ENCODE measurements around the gene FOCAD.
"Not testable (repeated sequence)": the region's sequence is repeated elsewhere in the genome, so short reads cannot be mapped to it uniquely, and the experiment has no call there.

FOCAD gene

GRCh38 chr9:20974191-20974938, 290.3 kb downstream of the FOCAD start:
- H3K4me3 ChIP-seq (ENCODE audit: low read length); H3K9ac ChIP-seq (ENCODE audit: low read length); H3K36me3 ChIP-seq (ENCODE audit: control insufficient read depth, insufficient read depth, low read length); H3K27me3 ChIP-seq (ENCODE audit: control insufficient read depth, insufficient read depth, low read length); H3K4me1 ChIP-seq (ENCODE audit: control insufficient read depth, insufficient read depth, low read length); H3K9me3 ChIP-seq (ENCODE audit: control insufficient read depth, low read length): not testable (repeated sequence)

- H3K9ac ChIP-seq (ENCODE audit: low read length), result no peak overlapping the region
- H3K4me1 ChIP-seq (ENCODE audit: control insufficient read depth, insufficient read depth, low read length), result peaks cover 7% of the 10 kb centered on the region
- H3K36me3 ChIP-seq (ENCODE audit: control insufficient read depth, insufficient read depth, low read length), result no peaks in the 10 kb centered on the region
- H3K4me3 ChIP-seq (ENCODE audit: low read length), result no peak overlapping the region
- no peaks in the 10 kb centered on the region for H3K27me3 ChIP-seq (ENCODE audit: control insufficient read depth, insufficient read depth, low read length)
- H3K9me3 ChIP-seq (ENCODE audit: control insufficient read depth, low read length), result no peaks in the 10 kb centered on the region
Measured at GRCh38 chr9:20978249-20978648, 294.2 kb downstream of the FOCAD start.

GRCh38 chr9:20980832-20981455, 296.9 kb downstream of the FOCAD start:
- Histone ChIP-seq H3K4me1 (ENCODE audit: control insufficient read depth, insufficient read depth, low read length) (peaks cover 7% of the 10 kb centered on the region), H3K9me3 (ENCODE audit: control insufficient read depth, low read length) (no peaks in the 10 kb centered on the region), H3K36me3 (ENCODE audit: control insufficient read depth, insufficient read depth, low read length) (no peaks in the 10 kb centered on the region), H3K27me3 (ENCODE audit: control insufficient read depth, insufficient read depth, low read length) (no peaks in the 10 kb centered on the region), H3K9ac (ENCODE audit: low read length) (no peak overlapping the region), H3K4me3 (ENCODE audit: low read length) (no peak overlapping the region)

GRCh38 chr9:20981486-20981885, 297.4 kb downstream of the FOCAD start:
- Histone ChIP-seq H3K27me3 (ENCODE audit: control insufficient read depth, insufficient read depth, low read length) (no peaks in the 10 kb centered on the region), H3K4me3 (ENCODE audit: low read length) (no peak overlapping the region), H3K36me3 (ENCODE audit: control insufficient read depth, insufficient read depth, low read length) (no peaks in the 10 kb centered on the region), H3K4me1 (ENCODE audit: control insufficient read depth, insufficient read depth, low read length) (peaks cover 7% of the 10 kb centered on the region), H3K9me3 (ENCODE audit: control insufficient read depth, low read length) (no peaks in the 10 kb centered on the region), H3K9ac (ENCODE audit: low read length) (no peak overlapping the region)

- H3K27me3 ChIP-seq (ENCODE audit: control insufficient read depth, insufficient read depth, low read length), result no peaks in the 10 kb centered on the region
- no peaks in the 10 kb centered on the region for H3K9me3 ChIP-seq (ENCODE audit: control insufficient read depth, low read length)
- H3K36me3 ChIP-seq (ENCODE audit: control insufficient read depth, insufficient read depth, low read length), result no peaks in the 10 kb centered on the region
- H3K4me3 ChIP-seq (ENCODE audit: low read length), result no peak overlapping the region
- H3K9ac ChIP-seq (ENCODE audit: low read length), result no peak overlapping the region
- H3K4me1 ChIP-seq (ENCODE audit: control insufficient read depth, insufficient read depth, low read length), result peaks cover 7% of the 10 kb centered on the region
Measured at GRCh38 chr9:20984506-20984905, 300.4 kb downstream of the FOCAD start.

GRCh38 chr9:20985851-20986600, 302.0 kb downstream of the FOCAD start:
- no peak overlapping the region for H3K4me3 ChIP-seq (ENCODE audit: low read length)
- no peak overlapping the region for H3K9ac ChIP-seq (ENCODE audit: low read length)
- peaks cover 5% of the 10 kb centered on the region for H3K36me3 ChIP-seq (ENCODE audit: control insufficient read depth, insufficient read depth, low read length)
- no peaks in the 10 kb centered on the region for H3K27me3 ChIP-seq (ENCODE audit: control insufficient read depth, insufficient read depth, low read length)
- H3K9me3 ChIP-seq (ENCODE audit: control insufficient read depth, low read length), result no peaks in the 10 kb centered on the region
- H3K4me1 ChIP-seq (ENCODE audit: control insufficient read depth, insufficient read depth, low read length), result peaks cover 5% of the 10 kb centered on the region

- Histone ChIP-seq H3K4me3 (ENCODE audit: low read length) (no peak overlapping the region), H3K9ac (ENCODE audit: low read length) (no peak overlapping the region), H3K9me3 (ENCODE audit: control insufficient read depth, low read length) (no peaks in the 10 kb centered on the region), H3K36me3 (ENCODE audit: control insufficient read depth, insufficient read depth, low read length) (peaks cover 5% of the 10 kb centered on the region), H3K27me3 (ENCODE audit: control insufficient read depth, insufficient read depth, low read length) (no peaks in the 10 kb centered on the region), H3K4me1 (ENCODE audit: control insufficient read depth, insufficient read depth, low read length) (no peaks in the 10 kb centered on the region)
Measured at GRCh38 chr9:20987521-20987920, 303.5 kb downstream of the FOCAD start.

- Histone ChIP-seq H3K27me3 (ENCODE audit: control insufficient read depth, insufficient read depth, low read length) (no peaks in the 10 kb centered on the region), H3K9ac (ENCODE audit: low read length) (no peak overlapping the region), H3K4me3 (ENCODE audit: low read length) (no peak overlapping the region)
Measured at GRCh38 chr9:20988061-20988460, 304.0 kb downstream of the FOCAD start.

GRCh38 chr9:20988671-20989315, 304.7 kb downstream of the FOCAD start:
- Histone ChIP-seq H3K27me3 (ENCODE audit: control insufficient read depth, insufficient read depth, low read length) (no peaks in the 10 kb centered on the region), H3K9me3 (ENCODE audit: control insufficient read depth, low read length) (no peaks in the 10 kb centered on the region), H3K36me3 (ENCODE audit: control insufficient read depth, insufficient read depth, low read length) (peaks cover 5% of the 10 kb centered on the region), H3K4me1 (ENCODE audit: control insufficient read depth, insufficient read depth, low read length) (no peaks in the 10 kb centered on the region), H3K4me3 (ENCODE audit: low read length) (no peak overlapping the region), H3K9ac (ENCODE audit: low read length) (no peak overlapping the region)

More at GRCh38 chr9:20988061-20988460, 304.0 kb downstream of the FOCAD start:
- no peaks in the 10 kb centered on the region for H3K9me3 ChIP-seq (ENCODE audit: control insufficient read depth, low read length)
- H3K4me1 ChIP-seq (ENCODE audit: control insufficient read depth, insufficient read depth, low read length), result no peaks in the 10 kb centered on the region
- H3K36me3 ChIP-seq (ENCODE audit: control insufficient read depth, insufficient read depth, low read length), result peaks cover 5% of the 10 kb centered on the region

- H3K27me3 ChIP-seq (ENCODE audit: control insufficient read depth, insufficient read depth, low read length), result no peaks in the 10 kb centered on the region
- peaks cover 5% of the 10 kb centered on the region for H3K36me3 ChIP-seq (ENCODE audit: control insufficient read depth, insufficient read depth, low read length)
- H3K4me3 ChIP-seq (ENCODE audit: low read length), result no peak overlapping the region
- H3K4me1 ChIP-seq (ENCODE audit: control insufficient read depth, insufficient read depth, low read length), result no peaks in the 10 kb centered on the region
- no peaks in the 10 kb centered on the region for H3K9me3 ChIP-seq (ENCODE audit: control insufficient read depth, low read length)
- no peak overlapping the region for H3K9ac ChIP-seq (ENCODE audit: low read length)
Measured at GRCh38 chr9:20989923-20990341, 305.9 kb downstream of the FOCAD start.

GRCh38 chr9:20990867-20991266, 306.8 kb downstream of the FOCAD start:
- H3K9ac ChIP-seq (ENCODE audit: low read length), result no peak overlapping the region
- peaks cover 5% of the 10 kb centered on the region for H3K36me3 ChIP-seq (ENCODE audit: control insufficient read depth, insufficient read depth, low read length)
- no peaks in the 10 kb centered on the region for H3K9me3 ChIP-seq (ENCODE audit: control insufficient read depth, low read length)
- no peaks in the 10 kb centered on the region for H3K4me1 ChIP-seq (ENCODE audit: control insufficient read depth, insufficient read depth, low read length)
- H3K4me3 ChIP-seq (ENCODE audit: low read length), result no peak overlapping the region
- H3K27me3 ChIP-seq (ENCODE audit: control insufficient read depth, insufficient read depth, low read length), result no peaks in the 10 kb centered on the region

- H3K4me1 ChIP-seq (ENCODE audit: control insufficient read depth, insufficient read depth, low read length), result no peaks in the 10 kb centered on the region
- H3K4me3 ChIP-seq (ENCODE audit: low read length), result no peak overlapping the region
- H3K27me3 ChIP-seq (ENCODE audit: control insufficient read depth, insufficient read depth, low read length), result no peaks in the 10 kb centered on the region
- no peaks in the 10 kb centered on the region for H3K9me3 ChIP-seq (ENCODE audit: control insufficient read depth, low read length)
- peaks cover 5% of the 10 kb centered on the region for H3K36me3 ChIP-seq (ENCODE audit: control insufficient read depth, insufficient read depth, low read length)
- no peak overlapping the region for H3K9ac ChIP-seq (ENCODE audit: low read length)
Measured at GRCh38 chr9:20994486-20994885, 310.4 kb downstream of the FOCAD start.

All from mucosa of stomach (tissue), 1 donor.